Hematopoietic multipotent progenitor cell treated with erythropoietin and hydrocortisone succinate and interleukin-3 and kit ligand, for 6 days (in vitro differentiated cells): ENCODE results near the gene CADM1.

Experiments used
- DNase-seq: peaks from one replicate; pipeline ENCODE4 v3.0.0-alpha.2; 2015

The CADM1 gene

DNA sequence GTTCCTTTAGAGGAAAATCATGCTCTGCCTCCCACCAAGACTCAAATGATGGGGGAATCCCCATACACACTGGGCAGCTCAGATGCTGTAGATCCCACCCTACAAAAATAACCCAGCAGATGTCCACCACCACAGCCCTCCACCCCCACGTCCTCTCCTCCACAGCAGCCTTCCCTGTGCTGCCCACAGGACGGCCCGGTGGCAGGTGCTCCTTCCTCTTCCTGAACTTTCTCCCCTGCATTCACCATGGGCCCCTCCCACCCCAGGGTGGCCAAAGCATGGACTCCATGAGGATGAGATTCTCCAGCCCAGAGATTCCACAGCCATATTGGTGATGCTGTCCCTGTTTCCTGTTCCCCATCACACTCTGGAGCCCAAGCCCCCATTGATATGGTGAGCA, 368.3 kb downstream of the CADM1 start:
- DNase-seq = no peak

- DNase-seq = no peak
Measured at GRCh38 chr11:115134926-115135325, 369.3 kb downstream of the CADM1 start.

DNA sequence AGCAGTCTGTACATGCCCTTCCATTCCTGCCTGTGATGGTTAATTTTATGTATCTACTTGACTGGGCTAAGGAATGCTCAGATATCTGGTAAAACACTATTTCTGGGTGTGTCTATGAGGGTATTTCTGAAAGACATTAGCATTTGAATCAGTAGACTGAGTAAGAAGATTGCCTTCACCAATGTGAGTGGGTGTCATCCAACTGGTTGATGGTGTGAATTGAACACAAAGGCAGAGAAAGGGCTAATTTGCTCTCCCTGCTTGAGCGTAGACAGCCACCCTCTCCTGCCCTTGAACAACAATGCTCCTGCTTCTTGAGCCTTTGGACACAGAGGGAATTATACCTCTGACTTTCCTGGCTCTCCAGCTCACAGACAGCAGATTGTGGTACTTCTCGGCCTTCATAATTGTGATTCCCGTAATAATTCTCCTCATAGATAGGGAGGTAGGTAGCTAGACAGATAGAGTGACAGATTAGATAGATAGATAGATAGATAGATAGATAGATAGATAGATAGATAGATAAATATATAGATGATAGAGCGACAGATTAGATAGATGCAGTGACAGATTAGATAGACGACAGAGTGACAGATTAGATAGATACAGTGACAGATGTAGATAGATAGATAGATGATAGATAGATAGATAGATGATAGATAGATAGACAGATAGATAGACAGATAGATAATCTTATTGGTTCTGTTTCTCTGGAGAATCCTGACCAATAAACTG, 370.6 kb downstream of the CADM1 start:
- no peak for DNase-seq

DNA sequence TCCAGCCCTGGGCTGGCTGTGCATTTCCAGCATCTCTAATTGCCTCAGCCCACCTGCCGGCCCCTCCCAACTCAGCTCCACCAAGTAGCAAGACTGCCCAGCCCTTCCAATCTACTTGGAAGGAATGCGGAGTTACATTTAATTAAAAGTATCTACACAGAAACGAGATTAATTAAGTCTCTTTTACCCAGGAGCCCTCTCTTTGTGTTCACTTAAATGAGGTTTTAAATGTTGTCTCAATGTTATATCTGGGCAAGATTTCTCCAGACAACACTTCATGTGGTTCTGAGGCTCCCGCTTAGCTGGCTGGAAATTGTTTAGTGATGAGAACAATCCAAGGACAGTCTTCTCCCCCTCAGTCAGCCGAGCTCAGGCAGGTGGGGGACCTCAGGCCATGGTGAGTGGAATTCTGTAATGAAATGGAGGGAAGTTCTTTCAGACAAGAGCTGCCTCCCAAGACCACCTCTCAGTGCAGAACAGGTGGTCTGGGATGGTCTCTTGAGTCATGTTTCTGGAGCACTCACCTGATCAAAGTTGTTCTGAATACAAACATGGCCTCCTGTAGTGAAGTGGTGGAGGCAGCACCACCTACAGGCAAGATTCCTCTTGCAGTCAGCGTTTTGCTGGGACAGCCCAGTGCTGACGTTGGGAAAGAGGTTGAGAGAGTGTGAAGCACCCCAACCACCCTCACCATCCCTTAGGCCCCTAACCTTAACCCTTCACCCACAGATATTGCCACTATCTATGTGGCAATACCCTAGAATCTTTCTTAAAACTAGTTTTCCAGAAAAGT, 371.6 kb downstream of the CADM1 start:
- no peak for DNase-seq

GRCh38 chr11:115129473-115130289, 374.5 kb downstream of the CADM1 start:
- DNase-seq = no peak

DNA sequence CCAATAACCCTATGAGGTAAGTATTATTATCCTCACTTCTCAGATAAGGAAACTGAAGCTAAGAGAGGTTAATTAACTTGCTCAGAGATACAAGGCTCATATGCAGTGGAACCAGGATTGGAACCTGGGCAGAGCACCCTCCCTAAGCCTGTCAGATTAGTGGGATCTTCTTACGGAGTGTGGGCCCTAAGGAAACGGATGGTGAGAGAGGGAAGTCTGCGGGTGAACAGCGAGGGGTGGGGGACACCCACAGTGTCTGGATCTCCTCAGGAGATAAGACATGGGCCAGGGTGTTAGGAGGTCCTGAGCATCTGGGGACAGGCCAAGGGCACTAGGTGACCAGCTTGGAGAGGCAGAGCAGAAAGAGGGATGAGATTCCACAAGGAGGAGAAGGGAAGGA, 376.0 kb downstream of the CADM1 start:
- DNase-seq = no peak

GRCh38 chr11:115127790-115128189, 376.4 kb downstream of the CADM1 start:
- DNase-seq = no peak

- no peak for DNase-seq
Measured at GRCh38 chr11:115126515-115127208, 377.6 kb downstream of the CADM1 start.

- no peak for DNase-seq
Measured at GRCh38 chr11:115126092-115126491, 378.1 kb downstream of the CADM1 start.

DNA sequence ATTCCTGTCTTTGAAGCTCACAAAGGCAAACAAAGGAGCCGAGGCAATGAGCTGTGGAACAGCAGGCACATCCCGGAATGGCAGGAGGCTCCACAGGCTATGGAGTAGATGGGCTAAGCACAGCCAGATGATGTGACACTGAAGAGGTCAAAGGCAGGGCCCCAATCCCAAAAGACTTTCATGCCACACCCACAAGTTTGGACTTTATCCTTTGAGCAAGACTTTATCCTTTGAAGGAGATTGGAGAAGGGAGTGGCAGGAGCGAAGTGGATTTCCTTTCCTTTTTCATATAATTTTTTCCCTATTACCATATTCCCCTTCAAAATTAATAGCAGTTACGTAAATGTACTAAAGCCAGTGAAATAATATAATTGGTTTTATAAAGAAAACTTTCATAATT, 379.4 kb downstream of the CADM1 start:
- DNase-seq = no peak

DNA sequence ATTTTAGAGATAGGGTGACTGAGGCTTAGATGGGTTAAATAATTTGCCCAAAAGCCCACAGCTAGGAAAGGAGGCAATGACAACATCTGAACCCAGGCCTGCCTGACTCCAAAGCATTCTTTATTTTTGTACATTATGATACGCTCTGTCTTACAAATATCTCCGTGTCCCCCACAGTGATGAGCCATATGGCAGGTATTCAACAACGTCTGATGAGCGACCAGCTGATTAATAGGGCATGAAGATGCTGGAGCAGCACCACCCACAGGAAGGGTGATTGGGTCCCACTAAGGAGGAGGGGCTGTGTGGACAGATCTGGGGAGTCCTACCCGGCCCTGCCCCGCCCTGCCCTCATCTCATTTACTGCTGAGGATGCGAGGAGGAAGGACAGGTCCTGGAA, 380.6 kb downstream of the CADM1 start:
- DNase-seq = no peak

- DNase-seq = no peak
Measured at GRCh38 chr11:115122274-115122673, 381.9 kb downstream of the CADM1 start.
